CD14-positive monocyte (primary cell): ENCODE measurements around the gene ASTN1. TPM values are rescaled to one million over a fixed set of nuclear protein-coding genes. Genes with fewer than 3 reads are reported as not detected.

Source experiments
- DNase-seq, 3 donors: peaks; one replicate each; pipeline ENCODE4 v3.0.0-alpha.2; 2011 to 2022
- H2AFZ ChIP-seq: 2 replicates; pipeline ENCODE4 v1.6.0; 2012; ENCODE audit warnings: mild to moderate bottlenecking, low read depth, low read length, inconsistent platforms; ENCODE audit not compliant: insufficient read depth, poor library complexity, severe bottlenecking
- H3K27ac ChIP-seq, 2 donors: 1 replicate in 1 of 2; 2 replicates in 1 of 2; pipeline ENCODE4 v1.5.1; 2012 to 2013; ENCODE audit warnings: low read length in 2 of 2, control low read depth in 1 of 2, inconsistent platforms in 1 of 2, low read depth in 1 of 2, mild to moderate bottlenecking in 1 of 2
- H3K27me3 ChIP-seq, 2 donors: one replicate each; pipeline versions ENCODE4 v1.6.0 to v1.6.1; 2011 to 2013; ENCODE audit warnings: low read length in 2 of 2; ENCODE audit not compliant: control insufficient read depth in 2 of 2, insufficient read depth in 2 of 2
- H3K36me3 ChIP-seq, 2 donors: replicated peaks in 1 of 2; 1 replicate in 1 of 2; 2 replicates in 1 of 2; pipeline versions ENCODE4 v1.5.1 to v1.6.1; 2012 to 2013; ENCODE audit warnings: low read length in 2 of 2, control low read depth in 1 of 2, inconsistent platforms in 1 of 2, mild to moderate bottlenecking in 1 of 2; ENCODE audit not compliant: insufficient read depth in 2 of 2, control insufficient read depth in 1 of 2
- H3K4me1 ChIP-seq, 2 donors: 1 replicate in 1 of 2; 2 replicates in 1 of 2; pipeline versions ENCODE4 v1.5.1 to v1.6.1; 2012 to 2013; ENCODE audit warnings: low read length in 2 of 2, control low read depth in 1 of 2, inconsistent platforms in 1 of 2, mild to moderate bottlenecking in 1 of 2, moderate library complexity in 1 of 2; ENCODE audit not compliant: insufficient read depth in 2 of 2, control insufficient read depth in 1 of 2
- H3K4me2 ChIP-seq: replicated peaks from 2 replicates; pipeline ENCODE3; 2012; ENCODE audit warnings: low read length, moderate library complexity, mild to moderate bottlenecking; ENCODE audit not compliant: poor library complexity, severe bottlenecking; ENCODE audit errors: extremely low read depth
- H3K4me3 ChIP-seq, 3 experiments: fragments of 200-600 bp in 1 of 3; sonication (generic) in 1 of 3; replicated peaks in 1 of 3; 1 replicate in 2 of 3; 2 replicates in 1 of 3; pipeline ENCODE4 v1.5.1; 2011 to 2013; ENCODE audit warnings: low read length in 3 of 3, mild to moderate bottlenecking in 3 of 3, control low read depth in 2 of 3, low read depth in 2 of 3, inconsistent platforms in 1 of 3, moderate library complexity in 1 of 3
- H3K79me2 ChIP-seq: 2 replicates; pipeline ENCODE4 v1.6.0; 2012; ENCODE audit warnings: mild to moderate bottlenecking, control low read depth, inconsistent platforms, low read length, moderate library complexity; ENCODE audit not compliant: insufficient read depth
- H3K9ac ChIP-seq: 2 replicates; pipeline ENCODE4 v1.6.0; 2017; ENCODE audit warnings: low read length, mild to moderate bottlenecking; ENCODE audit not compliant: insufficient read depth, poor library complexity, severe bottlenecking
- H3K9me3 ChIP-seq, 2 donors: replicated peaks in 1 of 2; 1 replicate in 1 of 2; 2 replicates in 1 of 2; pipeline versions ENCODE4 v1.5.1 to v1.6.1; 2012 to 2013; ENCODE audit warnings: low read length in 2 of 2, control low read depth in 1 of 2; ENCODE audit not compliant: control insufficient read depth in 1 of 2, insufficient read depth in 1 of 2
- H4K20me1 ChIP-seq: 2 replicates; pipeline ENCODE4 v1.6.0; 2012; ENCODE audit warnings: mild to moderate bottlenecking, low read length, control low read depth, moderate library complexity; ENCODE audit not compliant: insufficient read depth
- H3K27ac Mint-ChIP-seq, 7 donors: one replicate each; pipeline ENCODE4 v1.8.0; 2020; ENCODE audit warnings: mild to moderate bottlenecking in 7 of 7, mixed read lengths in 7 of 7, moderate library complexity in 6 of 7, inconsistent platforms in 2 of 7
- H3K27me3 Mint-ChIP-seq, 3 donors: one replicate each; pipeline ENCODE4 v1.8.0; 2021 to 2022; ENCODE audit warnings: low read depth in 3 of 3, mild to moderate bottlenecking in 3 of 3, mixed read lengths in 3 of 3, moderate library complexity in 3 of 3, inconsistent platforms in 1 of 3
- H3K36me3 Mint-ChIP-seq, 2 donors: one replicate each; pipeline ENCODE4 v1.8.0; 2020; ENCODE audit warnings: mixed read lengths in 2 of 2, inconsistent platforms in 1 of 2, mild to moderate bottlenecking in 1 of 2
- H3K4me1 Mint-ChIP-seq: one replicate; pipeline ENCODE4 v1.8.0; 2020; ENCODE audit warnings: mild to moderate bottlenecking, mixed read lengths
- H3K4me3 Mint-ChIP-seq, 2 donors: one replicate each; pipeline ENCODE4 v1.8.0; 2020; ENCODE audit warnings: mild to moderate bottlenecking in 2 of 2, mixed read lengths in 2 of 2, moderate library complexity in 1 of 2
- H3K9me3 Mint-ChIP-seq, 7 donors: one replicate each; pipeline ENCODE4 v1.8.0; 2020 to 2022; ENCODE audit warnings: mixed read lengths in 7 of 7, mild to moderate bottlenecking in 6 of 7, moderate library complexity in 6 of 7, inconsistent platforms in 2 of 7
- CTCF ChIP-seq: fragments of 200-600 bp; IDR thresholded peaks from one replicate; pipeline ENCODE4 v1.8.0; 2022; ENCODE audit warnings: antibody characterized with exemption, mild to moderate bottlenecking
- WGBS: methylation state at CpG from one replicate; pipeline ENCODE4 v1.1.5; 2013; ENCODE audit warnings: missing lambda C conversion rate; ENCODE audit not compliant: insufficient coverage; 5-methylcytosine and 5-hydroxymethylcytosine counted together
- intact Hi-C, 2 donors: fragments of 100-400 bp; cut with micrococcal nuclease; formaldehyde crosslinking; loops; one replicate each; pipeline versions ENCODE4 v1.15.0 to v1.15.1; 2023
- polyA plus RNA-seq, 3 donors: library from polyadenylated mRNA; depleted of rRNA in 1 of 3; unstranded in 2 of 3; stranded (reverse) in 1 of 3; fragments of 300-500 nt in 2 of 3; fragments of >200 nt in 1 of 3; fragmentation: Illumina TruSeq in 2 of 3; gene quantifications; 1 replicate in 2 of 3; 2 replicates in 1 of 3; pipeline ENCODE4 v1.2.3, GENCODE V29; 2012 to 2021

ASTN1 gene
- polyA plus RNA-seq, 3 donors = not detected

GRCh38 chr1:177145106-177146070, 19.1 kb downstream of the ASTN1 start:
- Histone ChIP-seq H3K4me2 (no peak overlapping the region), H3K9ac (no peak overlapping the region), H3K4me1 (no peaks in the 10 kb centered on the region), H3K27ac (no peak overlapping the region), H2AFZ (no peak overlapping the region), H3K36me3 (no peaks in the 10 kb centered on the region), H3K9me3 (no peaks in the 10 kb centered on the region), H3K27me3 (no peaks in the 10 kb centered on the region), H3K4me3 (no peak overlapping the region), H4K20me1 (no peaks in the 10 kb centered on the region), H3K79me2 (no peaks in the 10 kb centered on the region)
- H3K4me3 Mint-ChIP-seq = no peak overlapping the region
- peaks cover 0 to 13% (median 2%) of the 10 kb centered on the region in 7 donors for H3K9me3 Mint-ChIP-seq
- no CpG with 5 or more reads among the region's 3 CpGs for WGBS
- no peak for TF ChIP-seq CTCF
- no peak overlapping the region for H3K27ac Mint-ChIP-seq
- intact Hi-C loops = no loop called here
- no peaks in the 10 kb centered on the region for H3K27me3 Mint-ChIP-seq
- no peaks in the 10 kb centered on the region for H3K36me3 Mint-ChIP-seq
- no peaks in the 10 kb centered on the region for H3K4me1 Mint-ChIP-seq
- DNase-seq = no peak

GRCh38 chr1:177142791-177143271, 21.7 kb downstream of the ASTN1 start:
- no peaks in the 10 kb centered on the region for H3K27me3 ChIP-seq
- H3K27ac Mint-ChIP-seq = no peak overlapping the region
- H3K9me3 ChIP-seq = no peaks in the 10 kb centered on the region
- no peak overlapping the region for H3K4me3 Mint-ChIP-seq
- H3K36me3 ChIP-seq = no peaks in the 10 kb centered on the region
- no peaks in the 10 kb centered on the region for H3K4me1 ChIP-seq
- no peak overlapping the region for H3K4me3 ChIP-seq
- H3K9ac ChIP-seq = no peak overlapping the region
- H2AFZ ChIP-seq = no peak overlapping the region
- no peaks in the 10 kb centered on the region for H4K20me1 ChIP-seq
- H3K36me3 Mint-ChIP-seq = no peaks in the 10 kb centered on the region
- no peaks in the 10 kb centered on the region for H3K4me1 Mint-ChIP-seq
- H3K79me2 ChIP-seq = no peaks in the 10 kb centered on the region
- H3K27me3 Mint-ChIP-seq = no peaks in the 10 kb centered on the region
- intact Hi-C loops = no loop called here
- TF ChIP-seq CTCF = no peak
- no peak for DNase-seq
- H3K9me3 Mint-ChIP-seq = peaks cover 0 to 9% (median 2%) of the 10 kb centered on the region in 7 donors
- H3K4me2 ChIP-seq = no peak overlapping the region
- H3K27ac ChIP-seq = no peak overlapping the region
- WGBS = no CpG with 5 or more reads among the region's 4 CpGs
